CD4-positive, alpha-beta T cell treated with Interleukin-4 for 4 hours (primary cell): ENCODE data around the gene MAML2.
A peak's percentile ranks its signal among the peaks of the same experiment; 100 is the strongest.

ENCODE experiments used
- DNase-seq: peaks from one replicate; pipeline ENCODE4 v3.0.0-alpha.2; 2020

The MAML2 gene

GRCh38 chr11:96177146-96177545 is 165.8 kb downstream of the MAML2 start:
- no peak for DNase-seq

- DNase-seq = no peak
These were observed 169.1 kb downstream of the MAML2 start for GRCh38 chr11:96173906-96174305.

GRCh38 chr11:96173422-96173821 is 169.6 kb downstream of the MAML2 start:
- no peak for DNase-seq

GRCh38 chr11:96172604-96173003 is 170.4 kb downstream of the MAML2 start:
- DNase-seq = no peak

GRCh38 chr11:96169250-96169649 is 173.7 kb downstream of the MAML2 start:
- DNase-seq = no peak

- DNase-seq = peak; percentile 55
These were observed 174.4 kb downstream of the MAML2 start for GRCh38 chr11:96168623-96169022.

- DNase-seq = no peak
These were observed 175.2 kb downstream of the MAML2 start for GRCh38 chr11:96167787-96168186.

GRCh38 chr11:96167203-96167758 is 175.7 kb downstream of the MAML2 start:
- no peak for DNase-seq

GRCh38 chr11:96162816-96163499 is 180.0 kb downstream of the MAML2 start:
- DNase-seq = no peak

- no peak for DNase-seq
These were observed 181.5 kb downstream of the MAML2 start for GRCh38 chr11:96161307-96162089.

- DNase-seq = no peak
These were observed 182.2 kb downstream of the MAML2 start for GRCh38 chr11:96160732-96161306.

GRCh38 chr11:96159968-96160367 is 183.0 kb downstream of the MAML2 start:
- no peak for DNase-seq

- DNase-seq = no peak
These were observed 184.9 kb downstream of the MAML2 start for GRCh38 chr11:96158126-96158525.

- DNase-seq = no peak
These were observed 185.5 kb downstream of the MAML2 start for GRCh38 chr11:96157517-96157873.

- no peak for DNase-seq
These were observed 186.6 kb downstream of the MAML2 start for GRCh38 chr11:96156379-96156722.

- peak; percentile 28 for DNase-seq
These were observed 187.2 kb downstream of the MAML2 start for GRCh38 chr11:96155627-96156378.

GRCh38 chr11:96154802-96155520 is 188.0 kb downstream of the MAML2 start:
- DNase-seq = no peak

- DNase-seq = no peak
These were observed 190.4 kb downstream of the MAML2 start for GRCh38 chr11:96152623-96153022.

GRCh38 chr11:96151501-96151900 is 191.5 kb downstream of the MAML2 start:
- no peak for DNase-seq

- DNase-seq = no peak
These were observed 192.4 kb downstream of the MAML2 start for GRCh38 chr11:96150609-96151008.

GRCh38 chr11:96149743-96150555 is 193.0 kb downstream of the MAML2 start:
- no peak for DNase-seq
